Liver (tissue), 3 donors: ENCODE data around the gene GGT6.

Experiments
- GABPA ChIP-seq, 2 donors: IDR thresholded peaks in 1 of 2; conservative IDR thresholded peaks in 1 of 2; 2 replicates each; pipeline ENCODE4 v1.6.1; 2016; ENCODE audit warnings: antibody characterized with exemption in 2 of 2, mild to moderate bottlenecking in 1 of 2, moderate library complexity in 1 of 2
- JUND ChIP-seq, 2 donors: IDR thresholded peaks; 2 replicates each; pipeline ENCODE4 v1.6.1; 2016; ENCODE audit warnings: antibody characterized with exemption in 2 of 2
- YY1 ChIP-seq: IDR thresholded peaks from 2 replicates; pipeline ENCODE4 v1.6.1; 2016; ENCODE audit warnings: antibody characterized with exemption, mild to moderate bottlenecking
- TF ChIP-seq, protein P1 (sequence below): fragments of 150-350 bp; IDR thresholded peaks from 2 replicates; pipeline ENCODE4 v1.5.1; 2017; ENCODE audit warnings: improper control_type of control experiment, low read depth, low read length; ENCODE audit not compliant: missing input control
- TF ChIP-seq, protein P2 (sequence below): IDR thresholded peaks from 2 replicates; pipeline ENCODE4 v1.6.1; 2016; ENCODE audit warnings: antibody characterized with exemption, mild to moderate bottlenecking
- TF ChIP-seq, protein P3 (sequence below): IDR thresholded peaks from 2 replicates; pipeline ENCODE4 v1.6.1; 2016; ENCODE audit warnings: antibody characterized with exemption
- donor health status: healthy.
- donor health status: healthy.

DNA sequence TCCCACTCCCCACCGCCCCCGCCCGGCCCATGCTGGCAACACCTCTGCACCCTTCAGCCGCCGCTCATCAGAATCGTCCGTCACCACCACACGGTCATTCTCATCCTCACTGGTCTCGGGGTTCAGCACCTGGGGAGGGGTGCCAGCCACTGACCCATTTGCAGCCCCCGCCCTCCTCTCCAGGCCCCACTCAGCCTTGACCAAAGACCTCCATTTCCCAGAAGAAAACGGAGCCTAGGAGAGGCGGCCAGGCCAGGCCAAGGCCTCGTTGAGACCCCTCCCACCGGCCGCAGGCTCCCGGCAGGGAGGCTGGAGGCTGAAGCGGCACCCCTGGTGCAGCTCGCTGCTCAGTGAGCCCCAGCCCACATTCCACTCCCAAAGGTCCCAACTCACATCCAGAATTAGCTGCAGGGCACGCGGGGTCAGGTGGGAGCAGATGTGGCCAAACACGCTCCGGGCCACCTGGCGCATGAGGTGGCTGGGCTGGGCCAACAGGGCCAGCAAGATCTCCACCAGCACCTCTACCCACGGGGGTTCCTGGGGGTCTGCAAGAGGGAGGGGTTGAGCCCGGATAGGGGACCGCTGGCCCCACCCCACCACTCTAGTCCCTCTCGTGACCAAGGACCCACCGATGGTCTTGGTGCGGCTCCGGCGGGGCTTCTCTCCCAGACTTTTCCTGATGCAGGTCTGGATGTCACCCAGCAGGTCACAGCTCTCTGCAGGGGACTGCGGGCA, 15.0 kb downstream of the GGT6 start:
- TF ChIP-seq, protein P1, sequence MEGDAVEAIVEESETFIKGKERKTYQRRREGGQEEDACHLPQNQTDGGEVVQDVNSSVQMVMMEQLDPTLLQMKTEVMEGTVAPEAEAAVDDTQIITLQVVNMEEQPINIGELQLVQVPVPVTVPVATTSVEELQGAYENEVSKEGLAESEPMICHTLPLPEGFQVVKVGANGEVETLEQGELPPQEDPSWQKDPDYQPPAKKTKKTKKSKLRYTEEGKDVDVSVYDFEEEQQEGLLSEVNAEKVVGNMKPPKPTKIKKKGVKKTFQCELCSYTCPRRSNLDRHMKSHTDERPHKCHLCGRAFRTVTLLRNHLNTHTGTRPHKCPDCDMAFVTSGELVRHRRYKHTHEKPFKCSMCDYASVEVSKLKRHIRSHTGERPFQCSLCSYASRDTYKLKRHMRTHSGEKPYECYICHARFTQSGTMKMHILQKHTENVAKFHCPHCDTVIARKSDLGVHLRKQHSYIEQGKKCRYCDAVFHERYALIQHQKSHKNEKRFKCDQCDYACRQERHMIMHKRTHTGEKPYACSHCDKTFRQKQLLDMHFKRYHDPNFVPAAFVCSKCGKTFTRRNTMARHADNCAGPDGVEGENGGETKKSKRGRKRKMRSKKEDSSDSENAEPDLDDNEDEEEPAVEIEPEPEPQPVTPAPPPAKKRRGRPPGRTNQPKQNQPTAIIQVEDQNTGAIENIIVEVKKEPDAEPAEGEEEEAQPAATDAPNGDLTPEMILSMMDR = no peak
- TF ChIP-seq JUND (IDR thresholded peaks at IDR 0.05) (no peak), YY1 (no peak), GABPA (IDR thresholded peaks at IDR 0.05 in 1 of 2, conservative IDR thresholded peaks at IDR 0.05 in 1 of 2) (no peak)
- TF ChIP-seq, protein P2, sequence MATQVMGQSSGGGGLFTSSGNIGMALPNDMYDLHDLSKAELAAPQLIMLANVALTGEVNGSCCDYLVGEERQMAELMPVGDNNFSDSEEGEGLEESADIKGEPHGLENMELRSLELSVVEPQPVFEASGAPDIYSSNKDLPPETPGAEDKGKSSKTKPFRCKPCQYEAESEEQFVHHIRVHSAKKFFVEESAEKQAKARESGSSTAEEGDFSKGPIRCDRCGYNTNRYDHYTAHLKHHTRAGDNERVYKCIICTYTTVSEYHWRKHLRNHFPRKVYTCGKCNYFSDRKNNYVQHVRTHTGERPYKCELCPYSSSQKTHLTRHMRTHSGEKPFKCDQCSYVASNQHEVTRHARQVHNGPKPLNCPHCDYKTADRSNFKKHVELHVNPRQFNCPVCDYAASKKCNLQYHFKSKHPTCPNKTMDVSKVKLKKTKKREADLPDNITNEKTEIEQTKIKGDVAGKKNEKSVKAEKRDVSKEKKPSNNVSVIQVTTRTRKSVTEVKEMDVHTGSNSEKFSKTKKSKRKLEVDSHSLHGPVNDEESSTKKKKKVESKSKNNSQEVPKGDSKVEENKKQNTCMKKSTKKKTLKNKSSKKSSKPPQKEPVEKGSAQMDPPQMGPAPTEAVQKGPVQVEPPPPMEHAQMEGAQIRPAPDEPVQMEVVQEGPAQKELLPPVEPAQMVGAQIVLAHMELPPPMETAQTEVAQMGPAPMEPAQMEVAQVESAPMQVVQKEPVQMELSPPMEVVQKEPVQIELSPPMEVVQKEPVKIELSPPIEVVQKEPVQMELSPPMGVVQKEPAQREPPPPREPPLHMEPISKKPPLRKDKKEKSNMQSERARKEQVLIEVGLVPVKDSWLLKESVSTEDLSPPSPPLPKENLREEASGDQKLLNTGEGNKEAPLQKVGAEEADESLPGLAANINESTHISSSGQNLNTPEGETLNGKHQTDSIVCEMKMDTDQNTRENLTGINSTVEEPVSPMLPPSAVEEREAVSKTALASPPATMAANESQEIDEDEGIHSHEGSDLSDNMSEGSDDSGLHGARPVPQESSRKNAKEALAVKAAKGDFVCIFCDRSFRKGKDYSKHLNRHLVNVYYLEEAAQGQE = no peak
- TF ChIP-seq, protein P3, sequence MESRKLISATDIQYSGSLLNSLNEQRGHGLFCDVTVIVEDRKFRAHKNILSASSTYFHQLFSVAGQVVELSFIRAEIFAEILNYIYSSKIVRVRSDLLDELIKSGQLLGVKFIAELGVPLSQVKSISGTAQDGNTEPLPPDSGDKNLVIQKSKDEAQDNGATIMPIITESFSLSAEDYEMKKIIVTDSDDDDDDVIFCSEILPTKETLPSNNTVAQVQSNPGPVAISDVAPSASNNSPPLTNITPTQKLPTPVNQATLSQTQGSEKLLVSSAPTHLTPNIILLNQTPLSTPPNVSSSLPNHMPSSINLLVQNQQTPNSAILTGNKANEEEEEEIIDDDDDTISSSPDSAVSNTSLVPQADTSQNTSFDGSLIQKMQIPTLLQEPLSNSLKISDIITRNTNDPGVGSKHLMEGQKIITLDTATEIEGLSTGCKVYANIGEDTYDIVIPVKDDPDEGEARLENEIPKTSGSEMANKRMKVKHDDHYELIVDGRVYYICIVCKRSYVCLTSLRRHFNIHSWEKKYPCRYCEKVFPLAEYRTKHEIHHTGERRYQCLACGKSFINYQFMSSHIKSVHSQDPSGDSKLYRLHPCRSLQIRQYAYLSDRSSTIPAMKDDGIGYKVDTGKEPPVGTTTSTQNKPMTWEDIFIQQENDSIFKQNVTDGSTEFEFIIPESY = no peak
